Nephron progenitor cell (in vitro differentiated cells): ENCODE data around the gene CCDC91.

Source experiments
- DNase-seq: peaks from one replicate; pipeline ENCODE4 v3.0.0; 2021
- H3K27ac Mint-ChIP-seq: 2 replicates; pipeline ENCODE4 v1.8.0; 2021; ENCODE audit warnings: mild to moderate bottlenecking, moderate library complexity, mixed read lengths
- H3K27me3 Mint-ChIP-seq: 2 replicates; pipeline ENCODE4 v1.8.0; 2021; ENCODE audit warnings: mild to moderate bottlenecking, low read depth, mixed read lengths; ENCODE audit not compliant: poor library complexity
- H3K36me3 Mint-ChIP-seq: 2 replicates; pipeline ENCODE4 v1.8.0; 2021; ENCODE audit warnings: low read depth, mixed read lengths
- H3K4me1 Mint-ChIP-seq: 2 replicates; pipeline ENCODE4 v1.8.0; 2021; ENCODE audit warnings: mixed read lengths
- H3K4me3 Mint-ChIP-seq: 2 replicates; pipeline ENCODE4 v1.8.0; 2021; ENCODE audit warnings: mild to moderate bottlenecking, moderate library complexity, mixed read lengths
- H3K9me3 Mint-ChIP-seq: 2 replicates; pipeline ENCODE4 v1.8.0; 2021; ENCODE audit warnings: mild to moderate bottlenecking, moderate library complexity, mixed read lengths
- CTCF ChIP-seq: fragments of 200-600 bp; sonication (generic); IDR thresholded peaks from 2 replicates; pipeline ENCODE4 v1.5.0; 2021; ENCODE audit warnings: antibody characterized with exemption

Gene CCDC91

GRCh38 chr12:28506271-28506670, 316.0 kb downstream of the CCDC91 start:
- H3K4me1 Mint-ChIP-seq, result no peaks in the 10 kb centered on the region
- H3K4me3 Mint-ChIP-seq, result no peak overlapping the region
- no peaks in the 10 kb centered on the region for H3K9me3 Mint-ChIP-seq
- H3K27me3 Mint-ChIP-seq, result no peaks in the 10 kb centered on the region
- H3K27ac Mint-ChIP-seq, result no peak overlapping the region
- H3K36me3 Mint-ChIP-seq, result peaks cover 5% of the 10 kb centered on the region
- no peak for DNase-seq
- no peak for TF ChIP-seq CTCF

- DNase-seq, result no peak
- no peak overlapping the region for H3K4me3 Mint-ChIP-seq
- H3K27me3 Mint-ChIP-seq, result no peaks in the 10 kb centered on the region
- no peaks in the 10 kb centered on the region for H3K4me1 Mint-ChIP-seq
- peaks cover 2% of the 10 kb centered on the region for H3K36me3 Mint-ChIP-seq
- no peak overlapping the region for H3K27ac Mint-ChIP-seq
- TF ChIP-seq CTCF, result no peak
- no peaks in the 10 kb centered on the region for H3K9me3 Mint-ChIP-seq
Observed at GRCh38 chr12:28507033-28507432, 316.8 kb downstream of the CCDC91 start.

GRCh38 chr12:28507867-28508266, 317.6 kb downstream of the CCDC91 start:
- Mint-ChIP-seq H3K27ac (no peak overlapping the region), H3K9me3 (no peaks in the 10 kb centered on the region), H3K4me1 (no peaks in the 10 kb centered on the region), H3K27me3 (no peaks in the 10 kb centered on the region), H3K36me3 (no peaks in the 10 kb centered on the region), H3K4me3 (no peak overlapping the region)
- TF ChIP-seq CTCF, result no peak
- no peak for DNase-seq

- no peaks in the 10 kb centered on the region for H3K4me1 Mint-ChIP-seq
- TF ChIP-seq CTCF, result no peak
- H3K27me3 Mint-ChIP-seq, result no peaks in the 10 kb centered on the region
- H3K36me3 Mint-ChIP-seq, result no peaks in the 10 kb centered on the region
- H3K9me3 Mint-ChIP-seq, result no peaks in the 10 kb centered on the region
- no peak overlapping the region for H3K27ac Mint-ChIP-seq
- no peak for DNase-seq
- no peak overlapping the region for H3K4me3 Mint-ChIP-seq
Observed at GRCh38 chr12:28512406-28512805, 322.1 kb downstream of the CCDC91 start.

GRCh38 chr12:28512876-28513275, 322.6 kb downstream of the CCDC91 start:
- H3K9me3 Mint-ChIP-seq, result no peaks in the 10 kb centered on the region
- H3K27ac Mint-ChIP-seq, result no peak overlapping the region
- no peaks in the 10 kb centered on the region for H3K27me3 Mint-ChIP-seq
- H3K4me3 Mint-ChIP-seq, result no peak overlapping the region
- no peaks in the 10 kb centered on the region for H3K36me3 Mint-ChIP-seq
- no peak for TF ChIP-seq CTCF
- no peaks in the 10 kb centered on the region for H3K4me1 Mint-ChIP-seq
- DNase-seq, result no peak

- Mint-ChIP-seq H3K27ac (no peak overlapping the region), H3K36me3 (no peaks in the 10 kb centered on the region), H3K4me3 (no peak overlapping the region), H3K9me3 (peaks cover 11% of the 10 kb centered on the region), H3K27me3 (no peaks in the 10 kb centered on the region), H3K4me1 (no peaks in the 10 kb centered on the region)
- DNase-seq, result no peak
- no peak for TF ChIP-seq CTCF
Observed at GRCh38 chr12:28513983-28514382, 323.7 kb downstream of the CCDC91 start.
